GM12873 (cell line): ENCODE results near the gene ADGRG2.

ENCODE experiments used
- CTCF ChIP-seq: IDR thresholded peaks from 2 replicates; pipeline ENCODE4 v1.5.1; 2012; ENCODE audit warnings: low read depth, mild to moderate bottlenecking, moderate library complexity, low read length, control low read depth; ENCODE audit not compliant: insufficient read depth; ENCODE audit errors: missing control alignments

Gene ADGRG2

GRCh38 chrX:18946611-18947010 lies 175.7 kb downstream of the ADGRG2 start:
- no peak for TF ChIP-seq CTCF

- TF ChIP-seq CTCF: no peak
Measured at GRCh38 chrX:18946157-18946556, 176.1 kb downstream of the ADGRG2 start.

DNA sequence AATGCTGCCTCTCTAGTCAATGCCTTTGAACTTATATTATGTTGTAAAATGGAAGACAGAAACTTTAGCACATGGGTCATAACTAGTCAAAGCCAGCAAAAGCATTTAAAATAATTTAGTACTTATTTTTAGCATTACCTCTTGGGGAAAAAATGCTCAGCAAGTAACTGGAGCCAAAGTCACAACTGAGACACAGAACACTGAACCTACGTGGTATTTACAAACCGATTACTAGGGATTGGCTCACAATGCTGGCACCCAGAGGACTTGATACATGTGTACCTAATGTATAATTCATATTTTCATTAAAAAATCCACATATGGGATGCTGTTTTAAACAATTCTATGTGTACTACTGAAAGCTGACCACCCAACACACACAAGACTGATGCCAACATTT lies 176.8 kb downstream of the ADGRG2 start:
- no peak for TF ChIP-seq CTCF

GRCh38 chrX:18944482-18944881 lies 177.8 kb downstream of the ADGRG2 start:
- no peak for TF ChIP-seq CTCF

GRCh38 chrX:18941896-18942295 lies 180.4 kb downstream of the ADGRG2 start:
- TF ChIP-seq CTCF: no peak
